GM21576 (cell line): ENCODE measurements around the gene EFNA5.
A peak's percentile ranks its signal among the peaks of the same experiment; 100 is the strongest.
"Not testable (repeated sequence)": the region's sequence is repeated elsewhere in the genome, so short reads cannot be mapped to it uniquely, and the experiment has no call there.

Experiments
- ATAC-seq: cut with Tn5 transposase; IDR thresholded peaks from one replicate; pipeline ENCODE4 v1.9.1; 2021; ENCODE audit warnings: mild to moderate bottlenecking, moderate library complexity; ENCODE audit not compliant: unreplicated experiment

Gene EFNA5

DNA sequence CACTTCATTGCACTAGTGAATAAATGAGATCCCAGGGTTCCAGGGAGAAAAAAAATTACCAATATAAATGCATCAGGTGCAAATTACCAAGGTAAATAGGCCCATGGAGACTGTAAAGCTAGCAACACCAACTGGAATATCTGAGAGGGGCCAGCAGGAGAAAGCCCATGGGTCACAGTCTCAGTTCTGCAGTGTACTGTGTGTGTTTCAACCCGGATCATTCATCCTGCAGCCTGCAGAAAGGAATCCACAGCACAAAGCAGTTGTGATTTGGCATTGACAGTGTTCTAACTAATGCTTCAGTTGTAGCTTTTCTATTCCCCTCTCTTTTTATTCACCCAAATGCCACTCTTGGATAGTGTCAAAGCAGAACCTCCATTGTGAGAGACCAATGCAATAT is 171.0 kb downstream of the EFNA5 start:
- no peak for ATAC-seq

DNA sequence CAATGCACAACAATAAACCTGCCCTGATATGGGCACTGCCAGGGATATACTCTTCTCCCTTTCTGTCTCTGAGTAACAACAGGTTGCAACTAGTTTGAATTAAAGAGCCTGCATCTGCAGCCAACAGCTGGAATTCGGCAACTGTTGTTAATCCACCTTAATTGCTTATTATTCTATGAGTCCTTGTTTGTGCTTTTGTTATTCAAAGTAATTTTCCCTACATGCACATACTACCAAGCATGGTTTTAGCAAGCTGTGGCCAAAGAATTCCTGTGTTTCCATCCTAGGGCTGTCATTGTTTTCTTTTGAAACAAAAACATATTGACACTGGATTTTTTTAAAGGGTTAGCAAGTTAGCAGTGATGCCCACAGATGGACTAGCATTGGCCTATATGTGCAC is 171.5 kb downstream of the EFNA5 start:
- no peak for ATAC-seq

DNA sequence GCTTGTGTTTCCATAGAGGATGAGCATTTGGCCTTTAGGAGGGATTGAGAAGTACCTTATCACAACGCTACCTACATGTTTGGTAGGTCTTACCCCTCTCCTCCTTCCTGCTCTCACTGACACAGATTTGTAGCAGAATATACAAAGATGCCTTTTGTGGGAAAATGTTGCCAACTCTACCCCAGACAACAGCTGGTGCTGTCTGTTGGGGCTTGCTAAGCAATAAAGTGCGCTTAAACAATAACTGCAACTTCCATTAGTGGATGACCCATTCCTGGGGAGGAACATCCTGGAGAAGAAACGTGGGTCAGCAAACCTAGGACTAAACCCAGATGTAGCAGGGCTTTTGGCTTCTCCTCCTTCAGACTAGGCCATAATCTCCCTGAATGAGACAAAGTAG is 174.3 kb downstream of the EFNA5 start:
- no peak for ATAC-seq

DNA sequence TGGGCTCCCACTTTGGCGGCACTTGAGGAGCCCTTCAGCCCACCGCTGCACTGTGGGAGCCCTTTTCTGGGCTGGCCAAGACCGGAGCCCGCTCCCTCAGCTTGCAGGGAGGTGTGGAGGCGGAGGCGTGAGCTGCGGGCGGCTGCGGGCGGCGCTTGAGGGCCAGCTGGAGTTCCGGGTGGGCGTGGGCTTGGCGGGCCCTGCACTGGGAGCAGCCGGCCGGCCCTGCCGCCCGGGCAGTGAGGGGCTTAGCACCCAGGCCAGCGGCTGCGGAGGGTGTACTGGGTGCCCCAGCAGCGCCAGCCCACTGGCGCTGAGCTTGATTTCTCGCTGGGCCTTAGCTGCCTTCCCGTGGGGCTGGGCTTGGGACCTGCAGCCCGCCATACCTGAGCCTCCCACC is 176.6 kb downstream of the EFNA5 start:
- not testable (repeated sequence) for ATAC-seq

DNA sequence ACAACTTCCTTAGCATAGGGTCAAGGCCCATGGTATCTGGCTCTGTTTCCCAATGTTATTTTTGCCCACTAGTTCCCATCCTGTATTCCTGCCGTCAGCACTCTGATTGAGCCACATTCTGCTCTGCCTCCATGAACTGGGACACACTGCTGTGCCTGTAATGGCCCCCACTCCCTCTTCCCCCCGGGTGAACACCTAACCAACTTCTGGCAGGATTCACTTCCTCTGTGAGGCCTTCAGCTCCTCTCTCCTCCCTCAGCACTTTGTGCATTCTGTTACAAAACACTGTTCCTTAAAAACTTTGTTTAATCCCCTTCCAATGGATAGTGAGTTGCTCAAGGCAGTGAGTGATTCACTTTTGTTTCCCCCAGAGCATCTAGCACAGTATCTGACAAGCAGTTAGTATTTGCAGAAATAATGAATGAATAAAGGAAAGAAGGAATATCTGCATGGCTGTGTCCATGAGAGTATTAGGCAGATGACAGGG is 183.6 kb downstream of the EFNA5 start:
- no peak for ATAC-seq

DNA sequence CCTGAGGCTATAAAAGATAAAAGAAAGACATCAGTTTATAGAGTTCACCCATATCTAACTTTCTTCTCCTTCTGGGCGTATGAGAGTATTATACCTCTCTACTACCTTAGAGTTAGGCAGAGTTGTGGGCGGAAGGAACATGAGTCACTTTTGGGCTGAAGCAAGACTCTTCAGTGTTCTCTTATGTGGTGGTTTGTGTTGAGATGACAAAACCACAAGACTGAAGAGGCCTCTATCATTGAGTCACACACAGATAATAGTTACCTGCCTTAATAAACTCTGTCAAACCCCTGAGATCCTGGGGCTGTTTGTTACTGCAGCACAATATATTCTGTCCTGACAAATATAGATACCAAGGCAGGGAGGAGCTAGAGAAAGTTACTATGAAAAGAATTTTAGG is 184.2 kb downstream of the EFNA5 start:
- ATAC-seq = peak; percentile 69

DNA sequence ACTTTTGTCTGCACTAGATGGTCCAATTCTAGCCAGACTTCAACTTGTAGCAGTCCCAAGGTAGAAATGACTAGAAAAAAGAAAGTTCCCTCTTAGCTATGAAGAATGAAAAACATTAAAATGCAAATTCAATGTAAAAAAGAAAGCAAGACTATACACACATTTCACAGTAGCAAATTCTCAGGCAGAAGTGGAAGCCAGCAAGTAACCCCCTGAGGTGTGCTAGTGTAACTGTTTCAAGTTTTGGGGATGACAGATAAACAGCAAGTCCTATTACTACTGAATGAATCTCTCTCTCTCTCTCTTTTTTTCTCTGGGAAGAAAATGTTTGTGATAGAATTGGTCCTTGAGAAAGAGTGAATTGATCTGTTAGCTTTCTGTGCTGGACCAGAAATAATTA is 185.6 kb downstream of the EFNA5 start:
- peak; percentile 55 for ATAC-seq

DNA sequence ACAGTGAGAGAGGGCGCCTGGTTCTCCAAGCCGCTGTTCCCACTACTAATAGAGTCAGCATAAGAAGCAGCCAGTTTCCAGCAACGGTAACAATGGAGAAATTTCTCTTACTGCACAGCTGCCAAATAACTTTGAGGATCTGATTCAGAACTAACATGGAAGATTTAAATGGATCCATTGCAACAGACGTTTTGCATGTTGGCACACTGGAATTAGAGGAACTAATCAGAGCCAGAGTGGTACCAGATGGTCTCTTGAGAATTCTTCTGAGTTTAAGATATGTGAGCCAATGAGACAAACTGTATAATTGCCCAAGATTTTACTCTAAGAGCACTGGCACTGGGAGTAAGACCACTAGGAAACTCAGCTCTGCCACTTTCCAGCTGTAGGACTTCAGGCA is 186.5 kb downstream of the EFNA5 start:
- ATAC-seq = no peak

DNA sequence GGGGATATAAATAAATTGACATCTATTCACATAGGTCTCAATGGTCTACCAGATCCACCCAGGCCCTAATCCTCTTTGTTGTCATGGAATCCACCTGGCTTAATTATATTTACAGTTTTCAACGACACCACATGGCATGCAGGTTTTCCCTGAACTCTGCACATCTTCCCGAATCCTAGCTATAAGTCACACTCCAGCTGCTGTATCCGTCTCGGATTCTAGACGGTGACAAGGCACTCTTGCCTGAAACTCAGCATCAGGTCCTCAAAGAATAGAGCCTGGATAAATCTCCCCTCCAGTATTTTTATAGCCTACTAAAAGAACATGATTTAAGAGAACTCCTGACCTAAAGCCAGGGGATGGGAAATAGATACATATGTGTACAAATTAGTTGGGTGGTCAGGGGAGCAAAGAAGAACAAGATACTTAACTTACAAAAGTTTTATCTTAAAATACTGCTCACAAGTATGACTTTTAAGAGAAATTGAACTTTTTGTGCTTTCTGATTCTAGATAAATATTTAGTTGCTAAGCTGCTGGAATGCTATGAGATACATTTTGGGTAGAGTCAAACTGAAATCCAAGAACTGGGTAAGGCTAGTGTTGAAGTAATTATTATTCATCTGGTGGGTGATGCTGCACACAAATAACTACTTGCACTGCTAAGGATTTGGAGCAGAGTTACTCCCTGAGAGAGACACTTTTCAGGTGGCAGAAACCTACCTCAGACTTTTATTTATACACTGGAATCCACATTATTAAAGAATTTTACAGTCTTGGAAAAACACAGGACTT is 187.3 kb downstream of the EFNA5 start:
- ATAC-seq = no peak

DNA sequence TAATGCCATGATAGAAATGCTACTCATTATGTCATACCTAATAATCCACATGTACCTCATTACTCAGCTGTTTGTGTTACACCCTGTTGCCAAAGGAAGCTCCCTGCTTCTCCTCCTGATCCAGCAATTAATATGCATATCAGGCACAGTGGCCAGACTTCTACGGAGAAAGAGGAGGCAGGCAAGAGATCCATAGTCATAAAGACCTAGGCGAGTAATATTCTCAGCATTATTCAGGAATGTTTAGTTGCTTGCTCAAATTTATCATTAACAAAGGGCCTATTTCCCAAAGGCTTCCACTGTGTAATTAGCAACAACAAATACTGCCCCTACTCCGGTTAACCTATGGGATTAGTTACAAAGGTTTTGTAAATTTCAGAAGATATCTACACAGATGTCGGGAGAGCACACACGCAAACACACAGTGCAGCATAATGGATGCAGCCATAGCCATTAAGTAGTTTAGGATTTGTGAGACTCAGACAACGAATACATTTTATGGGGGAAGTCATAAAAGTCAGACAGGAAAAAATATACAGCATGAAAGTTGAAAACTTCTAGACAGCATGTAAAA is 192.6 kb downstream of the EFNA5 start:
- ATAC-seq = no peak

DNA sequence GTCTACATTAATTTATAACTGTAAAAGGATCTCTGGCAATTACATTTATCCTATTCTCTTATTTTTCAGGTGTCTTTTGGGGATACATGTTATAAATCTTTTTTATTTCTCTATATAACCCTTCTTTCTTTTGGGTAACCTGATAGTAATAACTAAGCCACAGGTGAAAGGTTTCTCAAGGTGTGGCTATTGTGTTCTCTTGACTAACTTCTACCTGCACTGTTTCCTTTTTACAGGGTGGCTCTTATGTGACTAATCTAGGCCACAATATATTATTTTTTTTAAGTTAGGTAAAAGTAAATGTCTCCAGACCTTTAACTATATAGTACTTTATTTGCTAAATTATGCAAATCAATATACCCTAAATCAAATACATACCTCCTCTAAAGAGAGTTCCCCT is 193.2 kb downstream of the EFNA5 start:
- no peak for ATAC-seq

DNA sequence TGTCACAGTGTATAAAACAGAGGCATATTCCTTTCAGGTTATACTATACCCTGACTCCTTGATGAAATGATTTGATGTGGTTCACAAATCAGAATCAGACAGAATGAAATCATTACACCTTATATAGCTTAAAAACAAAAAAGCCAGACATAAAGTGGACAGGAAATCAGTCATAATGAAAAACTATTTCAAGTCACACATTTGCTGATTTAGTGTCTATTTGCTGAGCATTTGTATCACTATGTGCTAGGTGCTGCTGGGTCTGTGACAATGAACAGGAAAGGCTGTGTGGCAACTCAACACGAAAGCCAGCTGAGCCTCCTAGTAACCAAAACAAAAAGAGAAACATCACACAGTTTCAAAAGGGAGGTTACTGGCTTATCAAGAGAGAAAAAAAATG is 194.0 kb downstream of the EFNA5 start:
- peak; percentile 95 for ATAC-seq

DNA sequence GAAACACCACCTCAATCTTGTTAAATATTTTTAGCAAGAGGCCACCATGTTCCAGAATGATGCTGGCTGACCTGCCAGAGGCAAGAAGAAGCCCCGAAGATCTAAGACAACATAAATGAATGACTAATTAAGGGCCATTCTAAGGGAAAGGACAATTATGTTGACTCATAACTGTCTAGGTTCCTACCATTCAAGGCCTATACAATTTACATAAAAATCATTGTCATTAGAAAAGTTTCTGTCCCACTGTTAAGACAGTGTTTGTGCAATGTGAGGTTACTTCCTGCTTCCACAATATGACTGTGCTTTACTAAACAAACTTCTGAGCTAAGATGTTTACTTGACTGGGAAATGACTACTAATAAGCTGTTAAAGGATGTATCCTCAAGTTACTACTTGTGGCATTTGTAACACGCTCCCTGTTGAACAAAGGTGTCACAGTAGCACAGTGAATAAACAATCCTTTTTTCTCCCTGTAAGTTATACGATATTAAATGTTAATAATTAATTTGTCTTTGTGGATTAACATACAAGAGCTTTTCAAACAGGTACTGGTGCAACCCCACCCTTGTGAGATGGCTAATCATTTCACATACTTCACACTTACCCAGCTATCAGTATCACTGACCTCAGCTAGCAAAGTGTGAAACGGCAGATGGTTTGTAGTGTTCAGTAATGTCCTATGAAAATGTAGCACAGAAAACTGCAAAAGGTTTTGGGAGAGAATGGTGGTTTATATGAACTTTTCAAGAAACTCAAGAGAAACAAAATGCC is 195.8 kb downstream of the EFNA5 start:
- peak; percentile 40 for ATAC-seq

DNA sequence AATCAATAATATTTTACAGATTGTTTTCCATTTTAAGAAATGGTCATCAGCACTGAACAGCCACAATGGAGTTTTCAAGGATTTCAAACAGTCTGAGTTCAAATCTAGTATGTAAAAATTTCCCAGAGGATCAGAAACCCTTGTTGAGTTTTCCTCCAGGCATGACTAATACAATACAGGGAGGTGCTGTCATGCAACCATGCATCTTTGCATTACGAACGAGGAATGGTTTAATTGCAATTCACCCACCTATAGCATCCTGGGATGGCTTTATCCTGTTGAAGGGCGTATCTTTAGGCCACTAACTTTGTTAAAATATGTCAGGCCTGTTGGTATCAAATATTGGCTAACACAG is 196.4 kb downstream of the EFNA5 start:
- no peak for ATAC-seq

DNA sequence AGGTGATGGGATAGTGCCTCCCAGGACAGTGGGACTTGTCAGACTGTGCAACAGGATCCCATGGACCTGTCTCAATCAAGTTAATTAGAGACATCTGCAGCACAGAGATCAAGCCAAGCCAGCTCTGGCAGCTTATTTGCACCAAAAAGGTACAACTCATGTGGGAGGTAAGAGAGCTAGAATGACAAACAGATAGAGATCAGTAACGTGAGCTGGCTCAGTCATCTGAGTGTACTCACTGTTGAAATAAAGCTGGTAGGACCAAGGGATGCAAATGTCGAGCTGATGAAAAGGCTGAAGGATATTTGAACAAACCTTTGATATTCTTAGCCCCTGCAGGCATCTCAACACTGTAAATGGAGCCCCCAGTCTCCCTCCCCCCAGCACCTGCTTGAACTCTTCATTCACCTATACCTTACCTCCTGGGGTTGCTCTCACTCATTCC is 198.1 kb downstream of the EFNA5 start:
- no peak for ATAC-seq

DNA sequence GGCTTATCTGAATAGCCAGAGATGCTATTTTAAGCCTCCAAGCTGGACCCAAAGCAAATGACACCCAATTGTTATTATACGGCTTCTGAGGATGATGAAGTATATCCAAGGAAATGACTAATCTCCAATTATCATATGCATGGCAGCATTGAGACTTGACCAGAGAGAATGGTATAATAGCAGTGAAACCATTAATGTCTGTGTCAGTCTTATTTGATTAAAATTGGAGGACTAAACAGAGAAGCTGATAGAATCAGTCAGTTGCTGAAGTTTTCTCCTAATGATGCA is 200.5 kb downstream of the EFNA5 start:
- no peak for ATAC-seq

DNA sequence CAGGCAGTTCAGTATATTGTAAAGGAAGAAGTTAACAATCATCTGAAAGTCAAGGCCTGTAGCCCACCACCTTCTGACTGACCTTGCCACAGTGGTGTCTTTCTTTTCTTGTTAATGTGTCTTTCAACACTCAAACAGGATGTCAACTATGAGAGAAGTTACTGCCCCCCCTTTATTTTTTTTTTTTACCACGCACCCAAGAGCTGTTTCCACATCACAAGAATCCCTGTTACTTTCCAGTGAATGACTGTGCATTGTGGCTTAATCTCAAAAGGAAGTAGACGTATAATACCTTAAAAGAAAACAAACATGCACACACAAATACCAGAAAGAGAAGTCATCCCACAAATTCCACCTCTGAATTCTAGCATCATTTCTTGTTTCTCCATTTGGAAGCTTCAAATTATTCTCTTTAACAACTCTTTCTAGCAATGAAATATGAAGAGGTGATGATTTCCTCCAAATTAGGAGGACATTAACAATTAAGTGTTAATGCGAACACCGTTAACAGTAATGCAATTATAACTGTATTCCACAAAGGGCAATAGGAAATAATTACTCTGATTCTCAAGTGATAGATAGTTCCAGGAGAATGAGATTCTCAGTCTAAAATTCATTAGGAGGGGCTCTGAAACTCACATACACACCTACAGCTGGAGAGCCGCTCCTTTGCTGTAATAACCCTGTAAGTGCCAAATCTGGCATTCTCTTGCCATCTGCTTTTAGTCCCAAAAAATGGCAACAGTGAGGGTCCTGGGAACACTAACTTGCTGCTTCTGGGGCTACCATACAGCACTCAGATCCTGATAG is 201.0 kb downstream of the EFNA5 start:
- no peak for ATAC-seq

DNA sequence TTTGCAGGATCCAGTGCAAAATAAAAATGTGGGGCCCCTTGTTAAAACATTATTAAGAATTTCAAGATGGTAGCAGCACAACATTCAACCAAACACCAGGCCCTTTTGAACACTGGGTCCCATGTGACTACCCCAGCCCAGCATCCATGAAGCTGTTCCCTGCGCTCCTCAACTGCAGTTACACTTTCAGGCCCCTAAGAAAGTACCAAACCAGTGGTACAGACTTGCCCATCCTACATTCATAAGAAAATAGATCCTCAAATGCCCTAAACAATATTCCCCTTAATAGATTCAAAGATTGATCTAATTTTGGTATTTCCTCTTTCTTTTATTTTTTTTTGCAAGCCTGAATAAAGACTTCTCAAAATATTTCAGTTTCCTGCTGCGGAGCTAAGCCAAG is 201.7 kb downstream of the EFNA5 start:
- no peak for ATAC-seq

DNA sequence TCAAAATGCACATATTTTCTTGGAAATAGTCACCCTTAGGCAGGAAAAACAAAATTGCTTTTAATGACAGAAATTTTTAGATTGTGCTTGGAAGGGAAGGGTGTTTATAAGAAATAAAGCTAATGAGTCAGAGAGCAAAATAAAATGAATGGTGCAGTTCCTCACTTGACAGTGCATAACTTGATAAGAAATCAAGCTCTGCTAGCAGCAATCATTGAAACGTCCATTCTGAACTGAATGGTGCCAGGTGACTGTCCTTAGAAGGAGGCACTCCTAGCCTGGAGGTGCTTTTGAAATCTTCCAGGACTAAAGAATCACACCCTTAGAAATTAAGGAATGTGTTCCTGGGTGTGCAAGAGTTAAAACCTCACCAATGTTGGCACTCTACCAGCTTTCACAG is 202.5 kb downstream of the EFNA5 start:
- ATAC-seq = no peak

DNA sequence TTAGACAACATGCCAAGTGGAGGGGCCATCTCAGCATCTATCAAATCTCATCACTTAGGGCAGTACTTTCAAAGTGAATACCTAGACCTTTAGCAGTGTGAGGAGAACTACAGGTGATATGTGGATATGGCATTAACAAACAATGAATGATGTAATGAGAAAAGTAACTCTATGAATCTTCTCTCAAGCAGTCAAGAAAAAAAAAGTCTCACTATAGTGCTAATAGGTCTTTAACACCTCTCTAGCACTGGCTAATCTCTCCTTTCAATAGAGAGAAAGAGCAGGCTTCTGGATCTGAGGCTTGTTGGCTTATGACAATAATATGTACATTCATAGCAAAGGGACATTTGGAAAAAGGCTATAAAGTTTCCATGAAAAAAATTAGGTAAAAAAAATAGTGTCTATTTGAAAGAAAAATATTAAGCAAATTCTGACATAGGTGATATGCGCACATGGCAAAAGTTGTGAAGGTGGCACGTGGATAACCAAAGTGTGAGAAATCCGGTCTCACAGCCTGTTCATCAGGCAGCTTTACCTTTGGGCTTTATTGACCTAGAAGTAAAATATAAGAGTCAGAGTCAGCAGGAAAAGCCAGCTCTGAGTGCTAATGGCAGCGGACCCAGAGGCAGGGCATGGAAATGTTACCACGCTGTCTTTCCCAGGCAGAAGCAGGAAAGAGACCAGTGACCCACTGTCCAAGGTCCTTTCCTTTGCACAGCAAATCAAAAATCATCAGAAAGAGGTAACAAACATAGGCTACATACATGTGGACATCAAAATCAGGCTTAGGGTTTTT is 203.4 kb downstream of the EFNA5 start:
- ATAC-seq = no peak
